A549 (cell line): Measurements from ENCODE around the gene HTRA2. TPM values are rescaled to one million over a fixed set of nuclear protein-coding genes. Genes with fewer than 3 reads are reported as not detected.
"Not testable (repeated sequence)": the region's sequence is repeated elsewhere in the genome, so short reads cannot be mapped to it uniquely, and the experiment has no call there.

Source experiments
- ATAC-seq, 2 experiments: fragments of 200-7000 bp in 1 of 2; fragments of >200 bp in 1 of 2; cut with Nextera tagmentation in 1 of 2; cut with Tn5 transposase in 1 of 2; 3 replicates each; pipeline versions ENCODE4 v1.8.0 to v1.9.1; 2018 to 2020; ENCODE audit warnings: mild to moderate bottlenecking in 1 of 2, moderate library complexity in 1 of 2
- CTCF ChIA-PET: fragments of 300-600 bp; sonication (Branson Sonifier 250); formaldehyde crosslinking; extraction: SDS; loops from one replicate; lab custom pipeline; 2021; ENCODE audit warnings: antibody characterized with exemption, inconsistent platforms; lab: Yijun Ruan, JAX
- POLR2A ChIA-PET: fragments of 350-600 bp; formaldehyde crosslinking; extraction: SDS; loops from one replicate; lab custom pipeline; 2021; ENCODE audit warnings: antibody characterized with exemption, inconsistent platforms; lab: Yijun Ruan, JAX
- DNase-seq, 2 experiments: peaks; one replicate each; pipeline versions ENCODE4 v3.0.0 to v3.0.0-alpha.2; 2011 to 2016; ENCODE audit warnings: low read depth in 1 of 2, low spot score in 1 of 2
- FAIRE-seq: peaks from 2 replicates; lab custom pipeline; 2011; peaks lifted over from hg19 to GRCh38; lab: Jason Lieb, UNC
- H3K27ac ChIP-seq, 2 experiments: fragments of >200 bp; sonication (Bioruptor Twin); formaldehyde crosslinking; 3 replicates each; pipeline ENCODE4 v1.5.1; 2016 to 2017
- H3K4me1 ChIP-seq: fragments of >200 bp; sonication (Bioruptor Twin); formaldehyde crosslinking; 3 replicates; pipeline ENCODE4 v1.6.1; 2016
- H3K4me2 ChIP-seq: fragments of >200 bp; sonication (Bioruptor Twin); formaldehyde crosslinking; 3 replicates; pipeline ENCODE4 v1.6.1; 2016
- H3K4me3 ChIP-seq: fragments of >200 bp; sonication (Bioruptor Twin); formaldehyde crosslinking; 3 replicates; pipeline ENCODE4 v1.5.1; 2016
- H3K9me3 ChIP-seq: fragments of >200 bp; sonication (Bioruptor Twin); formaldehyde crosslinking; 3 replicates; pipeline ENCODE4 v1.6.1; 2016
- CBX8 ChIP-seq: fragments of 200-600 bp; sonication (generic); IDR thresholded peaks from 2 replicates; pipeline ENCODE4 v1.6.1; 2016
- CTCF ChIP-seq: fragments of >200 bp; sonication (Bioruptor Twin); formaldehyde crosslinking; IDR thresholded peaks from 3 replicates; pipeline ENCODE4 v1.5.1; 2016
- EP300 ChIP-seq, 2 experiments: fragments of >200 bp; sonication (Bioruptor Twin); formaldehyde crosslinking; IDR thresholded peaks; 2 replicates in 1 of 2; 3 replicates in 1 of 2; pipeline ENCODE4 v1.6.1; 2016 to 2017
- HEYL ChIP-seq: fragments of 250-450 bp; sonication (Bioruptor Pico); IDR thresholded peaks from 2 replicates; pipeline ENCODE4 v1.8.0; 2021; ENCODE audit warnings: mild to moderate bottlenecking, moderate library complexity
- JUNB ChIP-seq: fragments of >200 bp; sonication (Bioruptor Twin); formaldehyde crosslinking; IDR thresholded peaks from 2 replicates; pipeline ENCODE4 v1.6.1; 2016
- KDM1A ChIP-seq: fragments of 200-600 bp; sonication (generic); IDR thresholded peaks from 2 replicates; pipeline ENCODE4 v1.6.1; 2016; ENCODE audit warnings: low read depth, mild to moderate bottlenecking
- MAFK ChIP-seq: fragments of 450-650 bp; IDR thresholded peaks from 2 replicates; pipeline ENCODE4 v1.6.1; 2014; ENCODE audit not compliant: partially characterized antibody
- MAZ ChIP-seq: fragments of 150-350 bp; IDR thresholded peaks from 2 replicates; pipeline ENCODE4 v1.6.1; 2014; ENCODE audit warnings: antibody characterized with exemption, low read depth, low read length, borderline replicate concordance
- SREBF2 ChIP-seq: fragments of 450-650 bp; IDR thresholded peaks from 2 replicates; pipeline ENCODE4 v1.6.1; 2014; ENCODE audit warnings: mild to moderate bottlenecking, moderate library complexity
- TP53 ChIP-seq: fragments of 250-450 bp; sonication (Bioruptor Pico); IDR thresholded peaks from 2 replicates; pipeline ENCODE4 v1.5.0; 2021; ENCODE audit warnings: mild to moderate bottlenecking, moderate library complexity
- WGBS: methylation state at CpG from one replicate; pipeline ENCODE4 v1.1.6; 2017; ENCODE audit errors: missing lambda C conversion rate; 5-methylcytosine and 5-hydroxymethylcytosine counted together
- polyA plus RNA-seq, 4 experiments: library from polyadenylated mRNA; depleted of rRNA in 3 of 4; stranded (reverse); fragments of >200 nt; fragmentation: RNase III in 1 of 4; extraction: RNeasy Plus Mini Kit Qiagen cat#74134 plus additional on column Dnase treatment in 1 of 4; gene quantifications; 2 replicates in 3 of 4; 3 replicates in 1 of 4; pipeline ENCODE4 v1.2.3, GENCODE V29; 2011 to 2017
- TF ChIP-seq, protein P1 (sequence below): IDR thresholded peaks from 2 replicates; pipeline ENCODE4 v1.6.1; 2012

The HTRA2 gene
- polyA plus RNA-seq, 2 of the 4 experiments (the other 2 are of a cell fraction), result 28.7 to 36.5 TPM

- TF ChIP-seq CTCF, result no peak
Observed at GRCh38 chr2:74558284-74559230, 28.8 kb downstream of the HTRA2 start (continued).

- WGBS, result 75% methylated on average over 4 of the region's 5 CpGs
- Histone ChIP-seq H3K4me1 (no peaks in the 10 kb centered on the region), H3K4me3 (no peak overlapping the region), H3K27ac (no peak overlapping the region), H3K9me3 (no peaks in the 10 kb centered on the region), H3K4me2 (no peak overlapping the region)
- DNase-seq (no peak), FAIRE-seq (no peak), ATAC-seq (no peak)
- POLR2A ChIA-PET, result no interaction called here
- CTCF ChIA-PET, result interaction anchor here (1.3 to 8.6 kb wide), 3 partner anchors 27 to 76 kb away, joined by 3 to 63 read pairs (median 6); partner anchors contain the start of genes CCDC142 and TTC31
- TF ChIP-seq HEYL (CRISPR knock-in tag), result no peak
- TF ChIP-seq JUNB, result no peak
Observed at GRCh38 chr2:74559912-74560311, 30.2 kb downstream of the HTRA2 start.

GRCh38 chr2:74560591-74560990 lies 30.9 kb downstream of the HTRA2 start:
- 71% methylated on average over 6 of the region's 6 CpGs for WGBS
- FAIRE-seq (no peak), DNase-seq (no peak), ATAC-seq (peak; percentile 9 to 10; a peak in 2 of 6 replicates)
- no peak overlapping the region for H3K4me3 ChIP-seq
- ChIA-PET POLR2A (no interaction called here), CTCF (interaction anchor here (2.1 to 8.6 kb wide), 2 partner anchors 27 to 77 kb away, joined by 6 to 63 read pairs; partner anchors contain the start of genes CCDC142 and TTC31)
- H3K4me1 ChIP-seq, result no peaks in the 10 kb centered on the region
- no peak overlapping the region for H3K4me2 ChIP-seq
- H3K9me3 ChIP-seq, result no peaks in the 10 kb centered on the region
- no peak overlapping the region for H3K27ac ChIP-seq
- TF ChIP-seq KDM1A (no peak), MAZ (no peak), SREBF2 (no peak), EP300 (IDR thresholded peaks at IDR 0.05) (no peak)

GRCh38 chr2:74561022-74561421 lies 31.3 kb downstream of the HTRA2 start:
- FAIRE-seq, H3K4me3 ChIP-seq, H3K9me3 ChIP-seq, POLR2A ChIA-PET, H3K4me2 ChIP-seq, ATAC-seq, H3K4me1 ChIP-seq, DNase-seq, H3K27ac ChIP-seq: not testable (repeated sequence)
- WGBS, result 87% methylated on average over 1 of the region's 1 CpG
- CTCF ChIA-PET, result interaction anchor here (8.6 kb wide), 1 partner anchor 26 kb away, joined by 63 read pairs; no protein-coding TSS in a partner anchor

- no peak overlapping the region for H3K27ac ChIP-seq
- 73% methylated on average over 7 of the region's 7 CpGs for WGBS
- H3K4me3 ChIP-seq, result no peak overlapping the region
- ChIA-PET POLR2A (no interaction called here), CTCF (interaction anchor here (1.0 kb wide), 1 partner anchor 23 kb away, joined by 3 read pairs; no protein-coding TSS in a partner anchor)
- TF ChIP-seq TP53 (CRISPR knock-in tag) (no peak), MAFK (no peak), CBX8 (no peak)
- TF ChIP-seq, protein P1, sequence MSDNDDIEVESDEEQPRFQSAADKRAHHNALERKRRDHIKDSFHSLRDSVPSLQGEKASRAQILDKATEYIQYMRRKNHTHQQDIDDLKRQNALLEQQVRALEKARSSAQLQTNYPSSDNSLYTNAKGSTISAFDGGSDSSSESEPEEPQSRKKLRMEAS, result no peak
- ATAC-seq, result no peak
- no peak overlapping the region for H3K4me2 ChIP-seq
- no peak for DNase-seq
- no peak for FAIRE-seq
- H3K9me3 ChIP-seq, result no peaks in the 10 kb centered on the region
- H3K4me1 ChIP-seq, result no peaks in the 10 kb centered on the region
Observed at GRCh38 chr2:74562126-74562775, 32.5 kb downstream of the HTRA2 start.
